OCI-LY7 (cell line): ENCODE results near the gene PAK4. TPM values are rescaled to one million over a fixed set of nuclear protein-coding genes. Genes with fewer than 3 reads are reported as not detected.

Experiments used
- BruUV-seq: library from RNA; stranded (reverse); fragments of 400-500 nt; replicated peaks from 2 replicates; lab custom pipeline; 2021; lab: Mats Ljungman, UMichigan
- CTCF ChIA-PET: fragments of 300-600 bp; sonication (Branson Sonifier 250); formaldehyde crosslinking; loops from one replicate; lab custom pipeline; 2022; ENCODE audit warnings: antibody characterized with exemption; ENCODE audit not compliant: unreplicated experiment; lab: Charles Lee
- POLR2A ChIA-PET: fragments of 300-600 bp; sonication (Branson Sonifier 250); formaldehyde crosslinking; loops from one replicate; lab custom pipeline; 2022; ENCODE audit warnings: antibody characterized with exemption; lab: Charles Lee
- DNase-seq: peaks from one replicate; pipeline ENCODE4 v3.0.0-alpha.2; 2015; ENCODE audit warnings: low spot score
- H2AFZ ChIP-seq: fragments of 200-600 bp; sonication (generic), shearing (Covaris generic); 2 replicates; pipeline ENCODE4 v1.6.1; 2014; ENCODE audit warnings: mild to moderate bottlenecking, antibody characterized with exemption, low read length, moderate library complexity
- H3K27ac ChIP-seq: fragments of 200-600 bp; sonication (generic); 2 replicates; pipeline ENCODE4 v1.5.1; 2014; ENCODE audit warnings: mixed run types, low read depth, mild to moderate bottlenecking, moderate library complexity, low read length, inconsistent platforms; ENCODE audit not compliant: poor library complexity, severe bottlenecking
- H3K36me3 ChIP-seq: fragments of 200-600 bp; sonication (generic); 2 replicates; pipeline ENCODE4 v1.6.1; 2014; ENCODE audit warnings: mild to moderate bottlenecking, antibody characterized with exemption, low read length, moderate library complexity, mixed read lengths; ENCODE audit not compliant: insufficient read depth
- H3K4me1 ChIP-seq: fragments of 200-600 bp; sonication (generic); 2 replicates; pipeline ENCODE4 v1.5.1; 2014; ENCODE audit warnings: mild to moderate bottlenecking, low read length; ENCODE audit not compliant: insufficient read depth, poor library complexity, severe bottlenecking
- H3K4me2 ChIP-seq: fragments of 200-600 bp; sonication (generic); 2 replicates; pipeline ENCODE4 v1.6.1; 2014; ENCODE audit warnings: mild to moderate bottlenecking, low read length
- H3K4me3 ChIP-seq: fragments of 200-600 bp; sonication (generic); 2 replicates; pipeline ENCODE4 v1.5.1; 2014; ENCODE audit warnings: mild to moderate bottlenecking, low read depth, low read length; ENCODE audit not compliant: poor library complexity, severe bottlenecking
- H3K79me2 ChIP-seq: fragments of 200-600 bp; sonication (generic); 2 replicates; pipeline ENCODE4 v1.6.1; 2016; ENCODE audit warnings: low read depth, mild to moderate bottlenecking, low read length, moderate library complexity, mixed read lengths; ENCODE audit not compliant: insufficient read depth
- H3K9me2 ChIP-seq: fragments of 200-600 bp; sonication (generic); 2 replicates; pipeline ENCODE4 v1.6.1; 2016; ENCODE audit warnings: mild to moderate bottlenecking, low read length, mixed read lengths; ENCODE audit not compliant: insufficient read depth
- H3K9me3 ChIP-seq: fragments of 200-600 bp; sonication (generic); 2 replicates; pipeline ENCODE4 v1.6.1; 2014; ENCODE audit warnings: mild to moderate bottlenecking, mixed run types, low read length, mixed read lengths
- H4K20me1 ChIP-seq: fragments of 200-600 bp; sonication (generic); 2 replicates; pipeline ENCODE4 v1.6.1; 2014; ENCODE audit warnings: mild to moderate bottlenecking, antibody characterized with exemption, low read length, moderate library complexity, mixed read lengths; ENCODE audit not compliant: insufficient read depth
- CTCF ChIP-seq: fragments of 200-600 bp; sonication (generic); conservative IDR thresholded peaks from 2 replicates; pipeline ENCODE4 v1.5.1; 2014; ENCODE audit warnings: mild to moderate bottlenecking, antibody characterized with exemption, low read length, moderate library complexity, mixed read lengths
- EZH2phosphoT487 ChIP-seq: fragments of 200-600 bp; sonication (generic); IDR thresholded peaks from 2 replicates; pipeline ENCODE4 v1.6.1; 2018; ENCODE audit warnings: low read depth, borderline replicate concordance, mild to moderate bottlenecking, mixed run types, antibody characterized with exemption, low read length, moderate library complexity, mixed read lengths
- intact Hi-C: fragments of 100-400 bp; cut with micrococcal nuclease; formaldehyde crosslinking; loops from one replicate; pipeline ENCODE4 v1.10.0; 2022; ENCODE audit not compliant: unreplicated experiment
- total RNA-seq, 2 experiments: library from RNA; depleted of rRNA in 1 of 2; stranded (reverse); fragments of >200 nt in 1 of 2; shearing (Covaris generic) in 1 of 2; gene quantifications; 2 replicates each; pipeline ENCODE4 v1.2.3, GENCODE V29; 2014 to 2022

Gene PAK4
- total RNA-seq, 2 experiments from 2014 or later = 7.8 to 26.7 TPM

- no peak overlapping the region for H3K4me2 ChIP-seq
- TF ChIP-seq EZH2phosphoT487 = no peak
- TF ChIP-seq CTCF = no peak
- no peak for DNase-seq
- no peaks in the 10 kb centered on the region for H3K9me2 ChIP-seq
- ChIA-PET POLR2A (no interaction called here), CTCF (no interaction called here)
- H3K79me2 ChIP-seq = peaks cover 3% of the 10 kb centered on the region; the same call in 1 of the 2 replicates
- intact Hi-C loops = no loop called here
- H3K36me3 ChIP-seq = no peaks in the 10 kb centered on the region
- BruUV-seq = no TSS peak
- H3K4me3 ChIP-seq = no peak overlapping the region
- no peak overlapping the region for H2AFZ ChIP-seq
- H3K9me3 ChIP-seq = no peaks in the 10 kb centered on the region
- H3K4me1 ChIP-seq = no peaks in the 10 kb centered on the region
- peaks cover 13% of the 10 kb centered on the region; the same call in 1 of the 2 replicates for H4K20me1 ChIP-seq
- H3K27ac ChIP-seq = no peak overlapping the region
Measured at GRCh38 chr19:39135701-39136100, 10.1 kb downstream of the PAK4 start.

GRCh38 chr19:39136225-39136940 is 10.8 kb downstream of the PAK4 start:
- H2AFZ ChIP-seq = no peak overlapping the region
- H3K4me1 ChIP-seq = no peaks in the 10 kb centered on the region
- DNase-seq = no peak
- peaks cover 16% of the 10 kb centered on the region; the same call in 1 of the 2 replicates for H4K20me1 ChIP-seq
- no peaks in the 10 kb centered on the region for H3K9me2 ChIP-seq
- H3K36me3 ChIP-seq = no peaks in the 10 kb centered on the region
- ChIA-PET POLR2A (no interaction called here), CTCF (no interaction called here)
- peaks cover 3% of the 10 kb centered on the region; the same call in 1 of the 2 replicates for H3K79me2 ChIP-seq
- no peak overlapping the region for H3K4me3 ChIP-seq
- H3K27ac ChIP-seq = no peak overlapping the region
- intact Hi-C loops = no loop called here
- H3K9me3 ChIP-seq = no peaks in the 10 kb centered on the region
- H3K4me2 ChIP-seq = no peak overlapping the region
- TF ChIP-seq EZH2phosphoT487 (no peak), CTCF (no peak)
- no TSS peak for BruUV-seq

DNA sequence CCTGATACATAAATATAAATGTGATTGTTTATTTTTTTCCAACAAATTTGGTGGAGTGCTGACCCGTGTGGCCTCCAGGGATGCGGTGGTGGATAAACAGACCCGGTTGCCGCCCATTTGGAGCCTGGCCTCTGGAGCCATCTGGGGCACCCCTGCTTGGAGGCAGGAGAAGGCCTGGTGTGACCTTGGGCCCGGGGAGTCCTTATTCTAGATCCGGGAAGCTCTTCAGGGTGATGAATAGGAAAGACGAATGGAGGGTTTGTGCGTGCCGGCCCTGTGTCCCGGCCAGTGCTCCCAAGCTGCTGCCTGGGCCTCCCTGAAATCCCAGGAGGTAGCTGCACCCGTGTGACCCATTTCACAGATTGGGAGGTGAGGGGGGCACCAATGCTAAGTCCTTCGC is 11.5 kb downstream of the PAK4 start:
- Histone ChIP-seq H3K4me1 (no peaks in the 10 kb centered on the region), H3K4me3 (no peak overlapping the region), H3K27ac (no peak overlapping the region), H3K4me2 (no peak overlapping the region), H4K20me1 (0 out of 2 replicates have a peak, but pooled peaks cover 16% of the 10 kb centered on the region), H2AFZ (no peak overlapping the region), H3K79me2 (peaks cover 3% of the 10 kb centered on the region; the same call in 1 of the 2 replicates), H3K9me2 (no peaks in the 10 kb centered on the region), H3K36me3 (no peaks in the 10 kb centered on the region), H3K9me3 (no peaks in the 10 kb centered on the region)
- ChIA-PET POLR2A (no interaction called here), CTCF (no interaction called here)
- no peak for DNase-seq
- TF ChIP-seq CTCF = no peak
- no peak for TF ChIP-seq EZH2phosphoT487
- BruUV-seq = no TSS peak
- intact Hi-C loops = no loop called here
